ENCODE results near the gene KRT34. TPM values are rescaled to one million over a fixed set of nuclear protein-coding genes. Genes with fewer than 3 reads are reported as not detected.
"Not testable (repeated sequence)": the region's sequence is repeated elsewhere in the genome, so short reads cannot be mapped to it uniquely, and the experiment has no call there.

Gene KRT34
- total RNA-seq, 2 experiments from 2014 or later = not detected

DNA sequence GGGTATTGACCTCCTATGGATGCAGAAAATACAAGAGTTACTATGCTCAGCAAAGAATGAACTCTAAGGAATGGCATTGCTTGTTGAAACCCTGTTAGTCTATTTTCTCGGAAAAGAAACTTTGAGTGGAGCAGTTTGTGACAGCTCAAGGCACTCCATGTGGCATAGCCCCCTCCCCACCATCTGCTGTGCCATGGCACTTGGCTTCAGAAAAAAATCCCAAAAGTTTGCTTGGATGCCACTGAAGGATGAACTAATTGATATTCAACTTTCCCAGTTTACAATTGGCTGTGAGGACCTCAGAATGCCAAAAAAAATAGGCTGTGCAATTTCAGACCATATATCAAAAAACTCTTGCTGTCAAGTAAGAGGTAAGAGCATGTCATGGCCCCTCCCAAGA, 13.5 kb upstream of the KRT34 start:
- H3K27ac ChIP-seq (ENCODE audit: low read depth in 1 of 2, low read length in 2 of 2) = no peak overlapping the region
- POLR2A ChIA-PET = no interaction called here
- no peak for ATAC-seq (ENCODE audit: poor library complexity)

DNA sequence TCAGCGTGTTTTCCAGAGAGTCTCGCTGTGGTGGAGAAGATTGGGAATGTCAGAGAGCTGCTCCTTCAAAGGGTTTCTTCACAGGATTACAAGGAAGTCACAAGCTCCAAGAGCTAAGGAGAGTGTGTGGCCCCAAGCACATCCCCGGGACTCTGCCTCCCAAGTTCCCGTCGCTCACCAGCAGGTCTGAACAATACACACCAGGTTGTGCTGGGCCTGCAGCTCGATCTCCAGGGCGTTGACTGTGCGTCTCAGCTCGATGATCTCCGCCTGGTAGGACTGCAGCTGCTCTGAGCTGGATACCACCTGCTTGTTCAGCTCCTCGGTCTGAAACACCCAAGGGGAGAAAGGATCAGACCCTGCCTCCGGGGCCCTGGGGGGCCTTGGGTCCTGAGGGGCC, 12.9 kb upstream of the KRT34 start:
- H3K4me1 Mint-ChIP-seq (ENCODE audit: low read depth) = peaks cover 13% of the 10 kb centered on the region
- H3K4me1 ChIP-seq (ENCODE audit: insufficient read depth, low read length); ATAC-seq (ENCODE audit: poor library complexity); H3K27ac Mint-ChIP-seq; CTCF ChIA-PET; H3K27me3 Mint-ChIP-seq; H3K36me3 Mint-ChIP-seq (ENCODE audit: low read depth); H3K9me3 ChIP-seq (ENCODE audit: control insufficient read depth in 1 of 2, insufficient read depth in 1 of 2, low read length in 2 of 2); H3K27ac ChIP-seq (ENCODE audit: low read depth in 1 of 2, low read length in 2 of 2); intact Hi-C loops (cut with DNase I, micrococcal nuclease); H3K4me3 ChIP-seq (ENCODE audit: low read length); H3K4me3 Mint-ChIP-seq; H3K9me3 Mint-ChIP-seq; H3K36me3 ChIP-seq (ENCODE audit: insufficient read depth, low read length); H3K27me3 ChIP-seq (ENCODE audit: control insufficient read depth in 1 of 2, insufficient read depth in 2 of 2, low read length in 2 of 2); DNase-seq; POLR2A ChIA-PET: not testable (repeated sequence)

More for the DNA sequence above, 13.5 kb upstream of the KRT34 start:
- DNase-seq = no peak
- no peaks in the 10 kb centered on the region for H3K9me3 ChIP-seq (ENCODE audit: control insufficient read depth in 1 of 2, insufficient read depth in 1 of 2, low read length in 2 of 2)
- intact Hi-C loops (cut with DNase I, micrococcal nuclease) = no loop called here
- H3K4me1 Mint-ChIP-seq (ENCODE audit: low read depth) = peaks cover 13% of the 10 kb centered on the region
- H3K36me3 ChIP-seq (ENCODE audit: insufficient read depth, low read length) = no peaks in the 10 kb centered on the region
- H3K27me3 ChIP-seq (ENCODE audit: control insufficient read depth in 1 of 2, insufficient read depth in 2 of 2, low read length in 2 of 2) = no peaks in the 10 kb centered on the region
- peaks cover 2% of the 10 kb centered on the region for H3K9me3 Mint-ChIP-seq
- H3K27ac Mint-ChIP-seq = no peak overlapping the region
- TF ChIP-seq, protein P1, sequence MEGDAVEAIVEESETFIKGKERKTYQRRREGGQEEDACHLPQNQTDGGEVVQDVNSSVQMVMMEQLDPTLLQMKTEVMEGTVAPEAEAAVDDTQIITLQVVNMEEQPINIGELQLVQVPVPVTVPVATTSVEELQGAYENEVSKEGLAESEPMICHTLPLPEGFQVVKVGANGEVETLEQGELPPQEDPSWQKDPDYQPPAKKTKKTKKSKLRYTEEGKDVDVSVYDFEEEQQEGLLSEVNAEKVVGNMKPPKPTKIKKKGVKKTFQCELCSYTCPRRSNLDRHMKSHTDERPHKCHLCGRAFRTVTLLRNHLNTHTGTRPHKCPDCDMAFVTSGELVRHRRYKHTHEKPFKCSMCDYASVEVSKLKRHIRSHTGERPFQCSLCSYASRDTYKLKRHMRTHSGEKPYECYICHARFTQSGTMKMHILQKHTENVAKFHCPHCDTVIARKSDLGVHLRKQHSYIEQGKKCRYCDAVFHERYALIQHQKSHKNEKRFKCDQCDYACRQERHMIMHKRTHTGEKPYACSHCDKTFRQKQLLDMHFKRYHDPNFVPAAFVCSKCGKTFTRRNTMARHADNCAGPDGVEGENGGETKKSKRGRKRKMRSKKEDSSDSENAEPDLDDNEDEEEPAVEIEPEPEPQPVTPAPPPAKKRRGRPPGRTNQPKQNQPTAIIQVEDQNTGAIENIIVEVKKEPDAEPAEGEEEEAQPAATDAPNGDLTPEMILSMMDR (IDR thresholded peaks at IDR 0.05) = no peak
- H3K4me1 ChIP-seq (ENCODE audit: insufficient read depth, low read length) = peaks cover 5% of the 10 kb centered on the region
- H3K4me3 Mint-ChIP-seq = no peak overlapping the region
- no peaks in the 10 kb centered on the region for H3K36me3 Mint-ChIP-seq (ENCODE audit: low read depth)
- H3K27me3 Mint-ChIP-seq = no peaks in the 10 kb centered on the region
- CTCF ChIA-PET = no interaction called here
- no peak overlapping the region for H3K4me3 ChIP-seq (ENCODE audit: low read length)

DNA sequence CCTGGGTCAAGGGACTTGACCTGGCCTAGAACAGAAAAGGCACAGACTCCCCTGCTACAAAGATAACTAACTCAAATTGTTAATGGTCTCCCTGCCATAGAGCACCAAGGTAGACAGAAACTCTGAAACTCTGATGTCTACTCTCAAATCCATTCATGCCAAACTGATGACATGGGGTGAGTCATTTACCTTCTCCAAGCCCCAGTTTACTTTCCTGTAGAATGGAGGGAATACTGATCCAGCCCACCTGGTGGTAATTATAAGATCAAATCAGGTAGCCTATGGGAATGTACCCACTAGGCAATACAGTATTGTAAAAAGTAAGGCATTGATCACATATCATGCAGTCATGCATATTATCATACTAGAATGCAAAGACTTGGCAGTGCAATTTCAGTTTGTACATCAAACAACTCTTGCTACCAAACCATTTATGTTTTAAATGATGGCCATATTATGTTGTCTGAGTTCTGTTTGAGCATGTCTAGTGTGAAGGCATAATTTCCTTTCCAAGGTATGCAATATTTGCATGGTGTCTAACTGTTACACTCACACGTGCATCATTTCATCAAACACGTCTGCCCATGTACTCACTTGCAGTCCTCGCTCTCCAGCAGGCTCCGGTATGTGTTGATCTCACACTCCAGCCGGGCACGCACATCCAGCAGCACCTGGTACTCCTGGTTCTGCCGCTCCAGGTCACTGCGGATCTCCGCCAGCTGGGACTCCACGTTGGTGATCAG, 12.3 kb upstream of the KRT34 start:
- Mint-ChIP-seq H3K27me3 (peaks cover 4% of the 10 kb centered on the region), H3K9me3 (peaks cover 2% of the 10 kb centered on the region), H3K27ac (no peak overlapping the region), H3K36me3 (ENCODE audit: low read depth) (no peaks in the 10 kb centered on the region), H3K4me3 (no peak overlapping the region), H3K4me1 (ENCODE audit: low read depth) (peaks cover 7% of the 10 kb centered on the region)
- no peaks in the 10 kb centered on the region for H3K27me3 ChIP-seq (ENCODE audit: control insufficient read depth in 1 of 2, insufficient read depth in 2 of 2, low read length in 2 of 2)
- POLR2A ChIA-PET = no interaction called here
- no peak overlapping the region for H3K27ac ChIP-seq (ENCODE audit: low read depth in 1 of 2, low read length in 2 of 2)
- no peaks in the 10 kb centered on the region for H3K36me3 ChIP-seq (ENCODE audit: insufficient read depth, low read length)
- no peak overlapping the region for H3K4me3 ChIP-seq (ENCODE audit: low read length)
- ATAC-seq (ENCODE audit: poor library complexity) (no peak), DNase-seq (no peak)
- no peaks in the 10 kb centered on the region for H3K9me3 ChIP-seq (ENCODE audit: control insufficient read depth in 1 of 2, insufficient read depth in 1 of 2, low read length in 2 of 2)
- intact Hi-C loops (cut with DNase I, micrococcal nuclease) = no loop called here
- H3K4me1 ChIP-seq (ENCODE audit: insufficient read depth, low read length) = peaks cover 4% of the 10 kb centered on the region
- TF ChIP-seq, protein P1 (IDR thresholded peaks at IDR 0.05) = no peak
- CTCF ChIA-PET = no interaction called here

DNA sequence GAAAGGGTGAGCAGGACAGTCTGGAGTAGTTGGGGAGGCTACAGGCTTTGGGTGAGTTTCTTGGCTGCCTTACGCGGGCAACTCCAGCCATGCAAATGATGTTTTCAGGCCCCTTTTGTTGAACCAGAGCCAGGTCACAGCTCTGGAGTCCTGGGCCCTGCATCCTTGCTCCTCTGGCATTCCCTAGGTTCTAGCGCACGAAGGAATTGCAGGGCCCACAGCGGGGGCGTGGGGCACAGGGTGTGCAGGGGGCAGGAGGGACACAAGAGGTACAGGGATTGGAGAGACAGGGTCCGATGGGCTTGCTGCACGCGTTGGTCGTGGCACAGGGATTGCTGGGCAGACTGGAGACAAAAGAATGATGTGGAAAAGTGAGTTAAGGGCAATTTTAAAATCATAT, 11.7 kb upstream of the KRT34 start:
- ChIA-PET CTCF (no interaction called here), POLR2A (no interaction called here)
- peaks cover 2% of the 10 kb centered on the region for H3K9me3 Mint-ChIP-seq
- peaks cover 4% of the 10 kb centered on the region for H3K4me1 Mint-ChIP-seq (ENCODE audit: low read depth)
- ATAC-seq (ENCODE audit: poor library complexity) (no peak), DNase-seq (no peak)
- no peaks in the 10 kb centered on the region for H3K36me3 Mint-ChIP-seq (ENCODE audit: low read depth)
- no peaks in the 10 kb centered on the region for H3K9me3 ChIP-seq (ENCODE audit: control insufficient read depth in 1 of 2, insufficient read depth in 1 of 2, low read length in 2 of 2)
- H3K4me1 ChIP-seq (ENCODE audit: insufficient read depth, low read length) = no peaks in the 10 kb centered on the region
- no peaks in the 10 kb centered on the region for H3K36me3 ChIP-seq (ENCODE audit: insufficient read depth, low read length)
- no peaks in the 10 kb centered on the region for H3K27me3 ChIP-seq (ENCODE audit: control insufficient read depth in 1 of 2, insufficient read depth in 2 of 2, low read length in 2 of 2)
- no peak overlapping the region for H3K27ac Mint-ChIP-seq
- TF ChIP-seq, protein P1 (IDR thresholded peaks at IDR 0.05) = no peak
- H3K4me3 ChIP-seq (ENCODE audit: low read length) = no peak overlapping the region
- peaks cover 9% of the 10 kb centered on the region for H3K27me3 Mint-ChIP-seq
- intact Hi-C loops (cut with DNase I, micrococcal nuclease) = no loop called here
- no peak overlapping the region for H3K27ac ChIP-seq (ENCODE audit: low read depth in 1 of 2, low read length in 2 of 2)
- no peak overlapping the region for H3K4me3 Mint-ChIP-seq

All from CD4-positive, alpha-beta T cell (primary cell).